WTC11 (cell line): ENCODE measurements around the gene SLC25A26. TPM values are rescaled to one million over a fixed set of nuclear protein-coding genes. Genes with fewer than 3 reads are reported as not detected.

Experiments used
- ATAC-seq: fragments of 200-7000 bp; cut with Tn5 transposase; 2 replicates; pipeline ENCODE4 v1.10.0; 2021; ENCODE audit warnings: mild to moderate bottlenecking, moderate library complexity
- CTCF ChIA-PET: fragments of 300-600 bp; sonication (Branson Sonifier 250); formaldehyde crosslinking; loops from one replicate; lab custom pipeline; 2021; ENCODE audit warnings: antibody characterized with exemption; lab: Charles Lee
- POLR2A ChIA-PET: fragments of 350-600 bp; sonication (Branson Sonifier 250); formaldehyde crosslinking; loops from one replicate; lab custom pipeline; 2021; ENCODE audit warnings: antibody characterized with exemption; lab: Charles Lee
- DNase-seq: peaks from one replicate; pipeline ENCODE4 v3.0.0; 2021; ENCODE audit warnings: low spot score
- H3K27ac Mint-ChIP-seq: 2 replicates; pipeline ENCODE4 v1.8.0; 2021; ENCODE audit warnings: mixed read lengths
- H3K27me3 Mint-ChIP-seq: 2 replicates; pipeline ENCODE4 v1.8.0; 2021; ENCODE audit warnings: low read depth, mild to moderate bottlenecking, moderate library complexity, mixed read lengths
- H3K36me3 Mint-ChIP-seq: 2 replicates; pipeline ENCODE4 v1.8.0; 2021; ENCODE audit warnings: mixed read lengths
- H3K4me1 Mint-ChIP-seq: 2 replicates; pipeline ENCODE4 v1.8.0; 2022; ENCODE audit warnings: mixed read lengths
- H3K4me3 Mint-ChIP-seq: 2 replicates; pipeline ENCODE4 v1.8.0; 2021; ENCODE audit warnings: mild to moderate bottlenecking, moderate library complexity, mixed read lengths
- H3K9me3 Mint-ChIP-seq: 2 replicates; pipeline ENCODE4 v1.8.0; 2021; ENCODE audit warnings: mixed read lengths
- ATF1 ChIP-seq: sonication (generic); formaldehyde crosslinking; IDR thresholded peaks from 2 replicates; pipeline ENCODE4 v1.8.1; 2023; ENCODE audit warnings: mild to moderate bottlenecking, moderate library complexity, missing genetic modification reagents
- GABPB1 ChIP-seq: sonication (generic); formaldehyde crosslinking; IDR thresholded peaks from 2 replicates; pipeline ENCODE4 v1.8.1; 2023; ENCODE audit warnings: mild to moderate bottlenecking, missing genetic modification reagents
- HMGA2 ChIP-seq: fragments of 250-450 bp; sonication (Bioruptor Pico); IDR thresholded peaks from 2 replicates; pipeline ENCODE4 v1.4.0; 2021; ENCODE audit warnings: mild to moderate bottlenecking, moderate library complexity
- JUN ChIP-seq: sonication (generic); formaldehyde crosslinking; IDR thresholded peaks from 2 replicates; pipeline ENCODE4 v1.8.0; 2023; ENCODE audit warnings: mild to moderate bottlenecking, missing genetic modification reagents
- KAT7 ChIP-seq: sonication (generic); formaldehyde crosslinking; IDR thresholded peaks from 2 replicates; pipeline ENCODE4 v1.8.1; 2023; ENCODE audit warnings: missing genetic modification reagents, mild to moderate bottlenecking, borderline replicate concordance
- MYBL2 ChIP-seq: sonication (generic); formaldehyde crosslinking; IDR thresholded peaks from 2 replicates; pipeline ENCODE4 v1.8.1; 2023; ENCODE audit warnings: mild to moderate bottlenecking, moderate library complexity, missing genetic modification reagents
- RELA ChIP-seq: sonication (generic); formaldehyde crosslinking; IDR thresholded peaks from 2 replicates; pipeline ENCODE4 v1.8.1; 2022; ENCODE audit warnings: missing genetic modification reagents, mild to moderate bottlenecking, borderline replicate concordance
- SMAD4 ChIP-seq: sonication (generic); formaldehyde crosslinking; IDR thresholded peaks from 2 replicates; pipeline ENCODE4 v1.8.0; 2022; ENCODE audit warnings: mild to moderate bottlenecking, missing genetic modification reagents
- SP1 ChIP-seq: sonication (generic); formaldehyde crosslinking; conservative IDR thresholded peaks from 2 replicates; pipeline ENCODE4 v1.8.1; 2022; ENCODE audit warnings: missing genetic modification reagents
- TP53 ChIP-seq: sonication (generic); formaldehyde crosslinking; IDR thresholded peaks from 2 replicates; pipeline ENCODE4 v1.8.1; 2023; ENCODE audit warnings: mild to moderate bottlenecking, missing genetic modification reagents
- ZNF671 ChIP-seq: fragments of 250-450 bp; sonication (Bioruptor Pico); IDR thresholded peaks from 2 replicates; pipeline ENCODE4 v1.8.0; 2021; ENCODE audit warnings: mild to moderate bottlenecking
- total RNA-seq: library from RNA; stranded (reverse); gene quantifications from 3 replicates; pipeline ENCODE4 v1.2.3, GENCODE V29; 2021
- TF ChIP-seq, protein P1 (sequence below): sonication (generic); formaldehyde crosslinking; IDR thresholded peaks from 2 replicates; pipeline ENCODE4 v1.8.0; 2022; ENCODE audit warnings: mild to moderate bottlenecking, missing genetic modification reagents
- TF ChIP-seq, protein P2 (sequence below): sonication (generic); formaldehyde crosslinking; IDR thresholded peaks from 2 replicates; pipeline ENCODE4 v1.8.0; 2023; ENCODE audit warnings: missing genetic modification reagents, mild to moderate bottlenecking, borderline replicate concordance
- TF ChIP-seq, protein P3 (sequence below): fragments of 250-450 bp; sonication (Bioruptor Pico); IDR thresholded peaks from 2 replicates; pipeline ENCODE4 v1.9.0; 2021; ENCODE audit warnings: mild to moderate bottlenecking, borderline replicate concordance
- TF ChIP-seq, protein P4 (sequence below): fragments of 250-450 bp; sonication (Bioruptor Pico); IDR thresholded peaks from 2 replicates; pipeline ENCODE4 v1.9.0; 2021; ENCODE audit warnings: mild to moderate bottlenecking
- TF ChIP-seq, protein P5 (sequence below): sonication (generic); formaldehyde crosslinking; IDR thresholded peaks from 2 replicates; pipeline ENCODE4 v1.8.0; 2022; ENCODE audit warnings: mild to moderate bottlenecking, missing genetic modification reagents

Gene SLC25A26
- total RNA-seq, 1 experiment from 2014 or later, result 29.1 TPM

DNA sequence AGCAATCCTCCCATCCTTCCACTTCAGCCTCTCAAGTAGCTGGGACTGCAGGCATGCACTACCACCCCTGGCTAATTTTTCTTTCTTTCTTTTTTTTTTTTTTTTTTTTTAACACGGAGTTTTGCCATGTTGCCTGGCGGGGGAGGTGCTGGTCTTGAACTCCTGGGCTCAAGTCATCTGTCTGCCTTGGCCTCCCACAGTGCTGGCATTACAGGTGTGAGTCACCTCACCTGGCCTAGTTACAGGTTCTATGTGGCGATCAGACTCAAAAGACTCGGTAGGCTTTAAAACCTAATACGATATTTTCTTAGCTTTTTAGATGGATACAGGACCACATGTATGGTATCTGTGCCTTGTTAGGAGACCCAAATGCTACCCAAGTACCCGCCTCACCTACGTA, 14.0 kb upstream of the SLC25A26 start (continued):
- no peak for TF ChIP-seq GABPB1
- TF ChIP-seq TP53 (CRISPR knock-in tag), result no peak

DNA sequence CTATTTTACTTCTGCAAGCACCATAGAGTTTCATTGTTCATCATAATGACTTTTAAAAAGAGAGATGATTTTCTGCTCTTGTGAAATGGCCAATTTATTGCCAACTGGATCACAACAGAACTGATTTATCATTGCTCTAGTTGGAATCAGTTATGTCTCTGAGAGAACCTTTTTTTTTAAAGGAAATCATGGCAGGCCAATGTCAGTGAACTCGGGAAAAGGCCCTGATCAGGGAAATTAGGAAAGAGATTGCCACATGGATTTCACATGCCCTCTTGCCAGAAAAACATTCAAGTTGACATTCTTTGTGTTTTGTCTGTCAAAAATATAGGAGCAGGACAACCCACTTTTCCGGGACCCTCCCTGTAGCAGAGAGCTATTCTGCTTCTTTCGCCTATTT, 12.6 kb upstream of the SLC25A26 start:
- TF ChIP-seq ZNF671 (CRISPR knock-in tag), result no peak
- no peak for TF ChIP-seq ATF1
- TF ChIP-seq, protein P1, sequence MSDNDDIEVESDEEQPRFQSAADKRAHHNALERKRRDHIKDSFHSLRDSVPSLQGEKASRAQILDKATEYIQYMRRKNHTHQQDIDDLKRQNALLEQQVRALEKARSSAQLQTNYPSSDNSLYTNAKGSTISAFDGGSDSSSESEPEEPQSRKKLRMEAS, result no peak
- Mint-ChIP-seq H3K27ac (no peak overlapping the region), H3K4me3 (no peak overlapping the region), H3K36me3 (no peaks in the 10 kb centered on the region), H3K9me3 (no peaks in the 10 kb centered on the region), H3K27me3 (no peaks in the 10 kb centered on the region), H3K4me1 (no peaks in the 10 kb centered on the region)
- ChIA-PET CTCF (interaction anchor here (0.6 kb wide), 1 partner anchor 45 kb away, joined by 3 read pairs; no protein-coding TSS in a partner anchor), POLR2A (no interaction called here)
- DNase-seq (no peak), ATAC-seq (no peak)

DNA sequence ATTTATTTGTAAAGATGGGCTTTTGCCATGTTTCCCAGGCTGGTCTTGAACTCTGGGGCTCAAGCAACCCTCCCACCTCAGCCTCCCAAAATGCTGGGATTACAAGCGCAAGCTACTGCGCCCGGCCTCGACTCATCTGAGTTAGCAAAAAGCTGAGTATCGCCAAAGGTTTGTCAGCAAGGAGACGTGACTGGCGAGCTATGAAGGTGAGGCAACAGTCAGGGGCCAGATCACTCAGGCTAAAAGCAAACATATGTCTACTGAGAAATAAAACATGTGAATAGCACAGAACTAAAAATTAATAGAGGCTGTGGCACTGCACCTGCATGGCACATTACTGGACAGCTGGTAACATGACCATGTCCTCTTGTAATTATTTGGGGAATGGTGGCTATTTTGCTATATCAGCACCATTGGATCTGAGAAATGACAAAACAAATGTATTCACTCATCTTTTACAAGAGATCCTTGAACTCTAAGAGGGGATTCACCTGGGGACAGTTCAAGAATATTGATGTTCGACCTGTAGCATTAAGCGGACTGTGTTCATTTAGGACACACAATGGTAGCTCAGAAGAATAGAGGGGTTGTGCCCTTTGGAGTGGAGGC, 10.0 kb upstream of the SLC25A26 start:
- Mint-ChIP-seq H3K4me1 (no peaks in the 10 kb centered on the region), H3K9me3 (peaks cover 8% of the 10 kb centered on the region), H3K27me3 (no peaks in the 10 kb centered on the region), H3K4me3 (no peak overlapping the region), H3K27ac (no peak overlapping the region), H3K36me3 (no peaks in the 10 kb centered on the region)
- ChIA-PET POLR2A (no interaction called here), CTCF (interaction anchor here (0.9 to 1.8 kb wide), 2 partner anchors 11 to 25 kb away, joined by 3 to 5 read pairs; no protein-coding TSS in a partner anchor)
- DNase-seq (no peak), ATAC-seq (no peak)
- TF ChIP-seq MYBL2 (CRISPR knock-in tag), result no peak
- TF ChIP-seq JUN (CRISPR knock-in tag), result no peak
- TF ChIP-seq, protein P2, sequence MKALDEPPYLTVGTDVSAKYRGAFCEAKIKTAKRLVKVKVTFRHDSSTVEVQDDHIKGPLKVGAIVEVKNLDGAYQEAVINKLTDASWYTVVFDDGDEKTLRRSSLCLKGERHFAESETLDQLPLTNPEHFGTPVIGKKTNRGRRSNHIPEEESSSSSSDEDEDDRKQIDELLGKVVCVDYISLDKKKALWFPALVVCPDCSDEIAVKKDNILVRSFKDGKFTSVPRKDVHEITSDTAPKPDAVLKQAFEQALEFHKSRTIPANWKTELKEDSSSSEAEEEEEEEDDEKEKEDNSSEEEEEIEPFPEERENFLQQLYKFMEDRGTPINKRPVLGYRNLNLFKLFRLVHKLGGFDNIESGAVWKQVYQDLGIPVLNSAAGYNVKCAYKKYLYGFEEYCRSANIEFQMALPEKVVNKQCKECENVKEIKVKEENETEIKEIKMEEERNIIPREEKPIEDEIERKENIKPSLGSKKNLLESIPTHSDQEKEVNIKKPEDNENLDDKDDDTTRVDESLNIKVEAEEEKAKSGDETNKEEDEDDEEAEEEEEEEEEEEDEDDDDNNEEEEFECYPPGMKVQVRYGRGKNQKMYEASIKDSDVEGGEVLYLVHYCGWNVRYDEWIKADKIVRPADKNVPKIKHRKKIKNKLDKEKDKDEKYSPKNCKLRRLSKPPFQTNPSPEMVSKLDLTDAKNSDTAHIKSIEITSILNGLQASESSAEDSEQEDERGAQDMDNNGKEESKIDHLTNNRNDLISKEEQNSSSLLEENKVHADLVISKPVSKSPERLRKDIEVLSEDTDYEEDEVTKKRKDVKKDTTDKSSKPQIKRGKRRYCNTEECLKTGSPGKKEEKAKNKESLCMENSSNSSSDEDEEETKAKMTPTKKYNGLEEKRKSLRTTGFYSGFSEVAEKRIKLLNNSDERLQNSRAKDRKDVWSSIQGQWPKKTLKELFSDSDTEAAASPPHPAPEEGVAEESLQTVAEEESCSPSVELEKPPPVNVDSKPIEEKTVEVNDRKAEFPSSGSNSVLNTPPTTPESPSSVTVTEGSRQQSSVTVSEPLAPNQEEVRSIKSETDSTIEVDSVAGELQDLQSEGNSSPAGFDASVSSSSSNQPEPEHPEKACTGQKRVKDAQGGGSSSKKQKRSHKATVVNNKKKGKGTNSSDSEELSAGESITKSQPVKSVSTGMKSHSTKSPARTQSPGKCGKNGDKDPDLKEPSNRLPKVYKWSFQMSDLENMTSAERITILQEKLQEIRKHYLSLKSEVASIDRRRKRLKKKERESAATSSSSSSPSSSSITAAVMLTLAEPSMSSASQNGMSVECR (CRISPR knock-in tag), result no peak
- no peak for TF ChIP-seq KAT7 (CRISPR knock-in tag)
- TF ChIP-seq RELA (CRISPR knock-in tag), result no peak

DNA sequence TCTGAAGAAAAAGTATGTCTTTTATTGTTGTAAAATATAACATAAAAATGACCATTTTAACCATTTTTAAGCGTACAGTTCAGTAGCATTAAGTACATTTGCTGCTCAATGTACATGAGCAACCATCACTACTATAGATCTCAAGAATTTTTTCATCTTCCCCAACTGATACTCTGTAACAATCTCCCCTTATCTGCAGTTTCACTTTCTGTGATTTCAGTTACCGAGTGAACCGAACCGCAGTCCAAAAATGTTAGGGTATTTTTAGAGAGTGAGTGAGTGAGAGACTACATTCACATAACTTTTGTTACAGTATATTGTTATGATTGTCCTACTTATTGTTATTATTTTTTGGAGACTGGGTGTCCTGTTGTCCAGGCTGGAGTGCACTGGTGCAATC, 9.0 kb upstream of the SLC25A26 start:
- no peak overlapping the region for H3K27ac Mint-ChIP-seq
- no peak for DNase-seq
- no peaks in the 10 kb centered on the region for H3K27me3 Mint-ChIP-seq
- peaks cover 8% of the 10 kb centered on the region for H3K9me3 Mint-ChIP-seq
- POLR2A ChIA-PET, result no interaction called here
- no peaks in the 10 kb centered on the region for H3K4me1 Mint-ChIP-seq
- CTCF ChIA-PET, result interaction anchor here (0.6 to 1.8 kb wide), 2 partner anchors 24 to 220 kb away, joined by 3 to 5 read pairs; no protein-coding TSS in a partner anchor
- H3K36me3 Mint-ChIP-seq, result no peaks in the 10 kb centered on the region
- no peak overlapping the region for H3K4me3 Mint-ChIP-seq
- no peak for ATAC-seq
- TF ChIP-seq, protein P3, sequence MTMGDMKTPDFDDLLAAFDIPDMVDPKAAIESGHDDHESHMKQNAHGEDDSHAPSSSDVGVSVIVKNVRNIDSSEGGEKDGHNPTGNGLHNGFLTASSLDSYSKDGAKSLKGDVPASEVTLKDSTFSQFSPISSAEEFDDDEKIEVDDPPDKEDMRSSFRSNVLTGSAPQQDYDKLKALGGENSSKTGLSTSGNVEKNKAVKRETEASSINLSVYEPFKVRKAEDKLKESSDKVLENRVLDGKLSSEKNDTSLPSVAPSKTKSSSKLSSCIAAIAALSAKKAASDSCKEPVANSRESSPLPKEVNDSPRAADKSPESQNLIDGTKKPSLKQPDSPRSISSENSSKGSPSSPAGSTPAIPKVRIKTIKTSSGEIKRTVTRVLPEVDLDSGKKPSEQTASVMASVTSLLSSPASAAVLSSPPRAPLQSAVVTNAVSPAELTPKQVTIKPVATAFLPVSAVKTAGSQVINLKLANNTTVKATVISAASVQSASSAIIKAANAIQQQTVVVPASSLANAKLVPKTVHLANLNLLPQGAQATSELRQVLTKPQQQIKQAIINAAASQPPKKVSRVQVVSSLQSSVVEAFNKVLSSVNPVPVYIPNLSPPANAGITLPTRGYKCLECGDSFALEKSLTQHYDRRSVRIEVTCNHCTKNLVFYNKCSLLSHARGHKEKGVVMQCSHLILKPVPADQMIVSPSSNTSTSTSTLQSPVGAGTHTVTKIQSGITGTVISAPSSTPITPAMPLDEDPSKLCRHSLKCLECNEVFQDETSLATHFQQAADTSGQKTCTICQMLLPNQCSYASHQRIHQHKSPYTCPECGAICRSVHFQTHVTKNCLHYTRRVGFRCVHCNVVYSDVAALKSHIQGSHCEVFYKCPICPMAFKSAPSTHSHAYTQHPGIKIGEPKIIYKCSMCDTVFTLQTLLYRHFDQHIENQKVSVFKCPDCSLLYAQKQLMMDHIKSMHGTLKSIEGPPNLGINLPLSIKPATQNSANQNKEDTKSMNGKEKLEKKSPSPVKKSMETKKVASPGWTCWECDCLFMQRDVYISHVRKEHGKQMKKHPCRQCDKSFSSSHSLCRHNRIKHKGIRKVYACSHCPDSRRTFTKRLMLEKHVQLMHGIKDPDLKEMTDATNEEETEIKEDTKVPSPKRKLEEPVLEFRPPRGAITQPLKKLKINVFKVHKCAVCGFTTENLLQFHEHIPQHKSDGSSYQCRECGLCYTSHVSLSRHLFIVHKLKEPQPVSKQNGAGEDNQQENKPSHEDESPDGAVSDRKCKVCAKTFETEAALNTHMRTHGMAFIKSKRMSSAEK, result no peak
- TF ChIP-seq SP1 (CRISPR knock-in tag), result no peak
- TF ChIP-seq, protein P4, sequence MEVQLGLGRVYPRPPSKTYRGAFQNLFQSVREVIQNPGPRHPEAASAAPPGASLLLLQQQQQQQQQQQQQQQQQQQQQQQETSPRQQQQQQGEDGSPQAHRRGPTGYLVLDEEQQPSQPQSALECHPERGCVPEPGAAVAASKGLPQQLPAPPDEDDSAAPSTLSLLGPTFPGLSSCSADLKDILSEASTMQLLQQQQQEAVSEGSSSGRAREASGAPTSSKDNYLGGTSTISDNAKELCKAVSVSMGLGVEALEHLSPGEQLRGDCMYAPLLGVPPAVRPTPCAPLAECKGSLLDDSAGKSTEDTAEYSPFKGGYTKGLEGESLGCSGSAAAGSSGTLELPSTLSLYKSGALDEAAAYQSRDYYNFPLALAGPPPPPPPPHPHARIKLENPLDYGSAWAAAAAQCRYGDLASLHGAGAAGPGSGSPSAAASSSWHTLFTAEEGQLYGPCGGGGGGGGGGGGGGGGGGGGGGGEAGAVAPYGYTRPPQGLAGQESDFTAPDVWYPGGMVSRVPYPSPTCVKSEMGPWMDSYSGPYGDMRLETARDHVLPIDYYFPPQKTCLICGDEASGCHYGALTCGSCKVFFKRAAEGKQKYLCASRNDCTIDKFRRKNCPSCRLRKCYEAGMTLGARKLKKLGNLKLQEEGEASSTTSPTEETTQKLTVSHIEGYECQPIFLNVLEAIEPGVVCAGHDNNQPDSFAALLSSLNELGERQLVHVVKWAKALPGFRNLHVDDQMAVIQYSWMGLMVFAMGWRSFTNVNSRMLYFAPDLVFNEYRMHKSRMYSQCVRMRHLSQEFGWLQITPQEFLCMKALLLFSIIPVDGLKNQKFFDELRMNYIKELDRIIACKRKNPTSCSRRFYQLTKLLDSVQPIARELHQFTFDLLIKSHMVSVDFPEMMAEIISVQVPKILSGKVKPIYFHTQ (CRISPR knock-in tag), result no peak
- TF ChIP-seq, protein P1, result no peak
- TF ChIP-seq SMAD4 (CRISPR knock-in tag), result no peak
- no peak for TF ChIP-seq HMGA2 (CRISPR knock-in tag)
- TF ChIP-seq, protein P5, sequence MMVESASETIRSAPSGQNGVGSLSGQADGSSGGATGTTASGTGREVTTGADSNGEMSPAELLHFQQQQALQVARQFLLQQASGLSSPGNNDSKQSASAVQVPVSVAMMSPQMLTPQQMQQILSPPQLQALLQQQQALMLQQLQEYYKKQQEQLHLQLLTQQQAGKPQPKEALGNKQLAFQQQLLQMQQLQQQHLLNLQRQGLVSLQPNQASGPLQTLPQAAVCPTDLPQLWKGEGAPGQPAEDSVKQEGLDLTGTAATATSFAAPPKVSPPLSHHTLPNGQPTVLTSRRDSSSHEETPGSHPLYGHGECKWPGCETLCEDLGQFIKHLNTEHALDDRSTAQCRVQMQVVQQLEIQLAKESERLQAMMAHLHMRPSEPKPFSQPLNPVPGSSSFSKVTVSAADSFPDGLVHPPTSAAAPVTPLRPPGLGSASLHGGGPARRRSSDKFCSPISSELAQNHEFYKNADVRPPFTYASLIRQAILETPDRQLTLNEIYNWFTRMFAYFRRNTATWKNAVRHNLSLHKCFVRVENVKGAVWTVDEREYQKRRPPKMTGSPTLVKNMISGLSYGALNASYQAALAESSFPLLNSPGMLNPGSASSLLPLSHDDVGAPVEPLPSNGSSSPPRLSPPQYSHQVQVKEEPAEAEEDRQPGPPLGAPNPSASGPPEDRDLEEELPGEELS (CRISPR knock-in tag), result no peak
